Pons (tissue), 1 donor: ENCODE data around the gene MOB3B.
"Not testable (repeated sequence)": the region's sequence is repeated elsewhere in the genome, so short reads cannot be mapped to it uniquely, and the experiment has no call there.

Source experiments
- DNase-seq: peaks from one replicate; pipeline ENCODE4 v3.0.0-alpha.2; 2016; ENCODE audit warnings: low spot score

MOB3B gene

DNA sequence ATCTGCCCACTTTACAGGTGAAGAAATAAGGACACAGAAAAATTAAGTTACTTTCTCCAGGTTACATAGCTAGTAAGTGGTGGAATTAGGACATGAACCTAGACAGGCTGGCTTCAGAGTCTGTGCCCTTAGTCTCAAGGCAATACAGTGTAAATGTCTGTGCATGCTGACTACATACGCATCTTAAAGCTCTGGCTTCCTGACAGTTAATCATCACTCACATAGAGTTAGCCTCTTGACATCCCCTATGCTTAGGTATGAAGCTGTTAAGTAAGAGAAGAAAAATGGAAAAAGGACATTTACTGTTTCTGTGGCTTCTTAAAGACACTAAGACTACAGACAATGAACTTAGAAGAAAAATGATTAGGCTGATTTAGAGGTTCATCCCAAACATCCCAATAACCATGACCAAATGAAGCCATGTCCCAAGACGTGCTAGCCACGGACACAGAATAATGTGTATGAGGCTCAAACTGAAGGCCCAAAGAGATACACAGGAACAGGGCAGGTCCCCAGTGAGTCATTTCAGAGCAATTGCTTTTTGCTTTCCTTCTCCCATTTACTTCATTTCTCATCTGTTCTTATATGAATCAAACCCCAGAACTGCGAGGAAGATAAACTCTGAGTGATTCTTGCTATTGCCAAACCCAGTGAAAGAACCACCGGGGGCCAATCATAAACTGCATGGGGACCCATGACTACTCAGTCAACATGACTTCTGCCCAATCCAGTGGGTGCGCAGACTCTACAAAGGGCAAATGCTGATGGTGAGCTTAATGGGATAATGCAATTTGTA is 105.5 kb downstream of the MOB3B start:
- no peak for DNase-seq

DNA sequence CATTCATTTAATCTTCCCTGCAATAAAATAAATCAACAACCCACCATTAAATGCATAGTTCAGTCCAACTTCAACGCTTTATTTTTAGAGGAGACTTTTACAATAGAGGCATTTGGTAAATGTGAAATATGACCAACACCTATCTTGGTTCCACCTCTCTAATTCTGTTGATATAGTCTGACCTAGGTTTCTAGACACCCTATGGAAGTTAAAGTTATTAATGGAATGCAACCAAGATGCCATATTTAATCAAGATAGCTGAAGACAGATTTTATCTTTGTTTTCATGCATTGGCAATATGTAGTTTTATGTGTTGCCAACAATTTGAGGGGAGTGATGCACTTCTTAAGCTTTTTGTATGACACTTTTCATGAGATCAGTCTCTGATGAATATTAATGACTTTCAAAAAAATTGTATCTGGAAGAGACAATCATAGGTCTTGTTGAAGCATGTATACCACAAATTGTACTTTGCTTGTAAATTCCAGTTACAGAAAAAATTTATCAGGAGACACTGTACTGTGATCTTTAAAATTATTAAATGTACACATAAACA is 107.3 kb downstream of the MOB3B start:
- DNase-seq, result no peak

DNA sequence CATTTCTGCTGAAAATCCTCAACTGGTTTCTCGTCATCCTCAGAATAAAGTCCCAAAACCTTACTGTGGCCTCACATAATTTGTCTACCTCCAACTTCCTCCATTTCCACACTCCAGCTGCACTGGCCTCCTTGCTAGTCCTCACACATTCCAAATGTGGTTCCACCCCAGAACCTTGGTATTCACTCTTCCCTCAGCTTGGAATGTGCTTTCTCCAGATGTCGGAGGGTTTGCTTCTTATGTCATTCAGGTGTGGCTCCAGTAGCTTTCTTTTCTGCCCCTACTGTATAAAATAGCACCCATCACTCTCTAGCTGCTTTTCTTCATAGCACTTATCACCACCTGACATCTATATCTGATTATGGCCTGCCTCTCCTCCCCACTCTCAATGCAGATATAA is 108.0 kb downstream of the MOB3B start:
- no peak for DNase-seq

DNA sequence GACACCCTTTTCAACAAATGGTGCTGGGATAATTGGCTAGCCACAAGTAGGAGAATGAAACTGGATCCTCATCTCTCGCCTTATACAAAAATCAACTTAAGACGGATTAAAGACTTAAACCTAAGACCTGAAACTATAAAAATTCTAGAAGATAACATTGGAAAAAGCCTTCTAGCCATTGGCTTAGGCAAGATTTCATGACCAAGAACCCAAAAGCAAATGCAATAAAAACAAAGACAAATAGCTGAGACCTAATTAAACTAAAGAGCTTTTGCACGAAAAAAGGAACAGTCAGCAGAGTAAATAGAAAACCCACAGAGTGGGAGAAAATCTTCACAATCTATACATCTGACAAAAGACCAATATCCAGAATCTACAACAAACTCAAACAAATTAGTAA is 110.1 kb downstream of the MOB3B start:
- DNase-seq, result not testable (repeated sequence)

DNA sequence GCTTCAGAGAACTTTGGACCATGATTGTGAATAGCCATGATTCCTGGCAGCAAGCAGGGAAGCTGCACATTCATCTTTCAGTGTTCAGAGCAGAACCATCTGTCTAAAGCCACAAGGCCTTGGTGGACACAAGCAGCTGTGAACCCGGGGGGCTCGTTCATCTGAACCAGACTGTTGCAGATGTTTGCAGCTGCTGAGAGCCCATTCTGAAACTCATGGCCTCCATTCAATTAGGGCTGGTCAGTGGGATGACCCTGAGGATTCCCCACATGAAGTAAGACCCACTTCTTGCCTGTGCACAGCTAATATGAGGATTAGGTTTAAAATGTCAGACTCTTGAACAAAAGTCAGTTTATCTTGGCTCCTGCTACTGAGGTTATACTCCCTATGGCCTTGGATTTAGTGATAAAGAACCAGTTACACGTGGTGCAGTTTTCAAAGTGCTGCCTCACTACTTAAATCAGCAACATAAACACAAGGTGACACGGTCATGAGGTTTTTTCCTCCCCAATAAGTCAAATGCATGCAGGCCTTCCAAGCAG is 115.3 kb downstream of the MOB3B start:
- DNase-seq, result no peak

DNA sequence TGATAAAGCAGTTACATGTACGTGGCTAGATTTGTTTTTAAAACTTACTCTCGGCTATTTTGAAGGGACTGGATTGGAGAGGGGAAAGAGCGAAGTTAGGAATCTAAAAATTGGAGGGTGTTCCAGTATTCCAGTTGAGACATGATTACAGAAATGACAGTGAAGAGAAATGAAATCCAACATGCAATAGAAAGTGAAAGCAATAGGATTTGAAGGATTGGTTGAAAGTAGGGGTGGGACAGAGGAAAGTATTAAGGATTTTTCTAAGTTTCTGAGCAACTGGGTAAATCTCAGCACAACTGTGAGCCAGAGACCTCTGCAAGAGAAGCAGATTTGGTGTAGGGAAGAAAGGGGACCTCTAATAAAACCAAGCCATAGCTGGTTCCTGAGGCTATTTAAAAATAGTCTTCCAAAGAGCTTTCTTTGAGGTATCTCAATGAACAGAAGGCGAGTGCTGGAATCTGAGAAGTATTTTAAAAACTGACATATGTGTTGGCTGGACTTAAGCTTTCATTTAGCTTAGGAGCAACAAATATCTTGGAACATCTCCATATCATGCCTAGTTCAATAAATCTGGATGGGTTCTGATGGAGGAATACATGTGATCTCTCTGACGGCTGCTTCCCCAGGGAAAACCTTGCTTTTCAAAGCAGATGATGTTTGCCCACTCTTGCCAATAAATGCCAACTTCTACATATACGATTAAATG is 115.9 kb downstream of the MOB3B start:
- DNase-seq, result no peak

DNA sequence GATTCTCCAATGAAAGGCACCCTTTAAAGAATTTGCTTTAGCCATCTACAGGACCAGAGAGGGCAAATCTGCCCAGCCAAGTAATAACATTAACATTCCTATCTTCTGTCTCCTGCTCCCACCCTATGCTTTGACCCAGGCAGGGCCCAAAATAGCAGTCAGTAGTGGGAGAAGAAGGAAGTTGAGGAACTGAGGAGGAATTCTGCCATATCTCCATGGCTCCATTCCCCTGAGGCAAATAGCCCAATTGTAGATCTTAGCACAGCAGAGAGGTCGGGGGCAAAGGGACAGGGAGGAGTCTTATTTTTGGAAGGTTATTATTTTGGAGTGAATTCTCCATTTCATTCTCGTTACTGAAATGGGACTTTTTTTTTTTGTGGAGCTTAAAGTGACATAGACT is 116.7 kb downstream of the MOB3B start:
- no peak for DNase-seq

DNA sequence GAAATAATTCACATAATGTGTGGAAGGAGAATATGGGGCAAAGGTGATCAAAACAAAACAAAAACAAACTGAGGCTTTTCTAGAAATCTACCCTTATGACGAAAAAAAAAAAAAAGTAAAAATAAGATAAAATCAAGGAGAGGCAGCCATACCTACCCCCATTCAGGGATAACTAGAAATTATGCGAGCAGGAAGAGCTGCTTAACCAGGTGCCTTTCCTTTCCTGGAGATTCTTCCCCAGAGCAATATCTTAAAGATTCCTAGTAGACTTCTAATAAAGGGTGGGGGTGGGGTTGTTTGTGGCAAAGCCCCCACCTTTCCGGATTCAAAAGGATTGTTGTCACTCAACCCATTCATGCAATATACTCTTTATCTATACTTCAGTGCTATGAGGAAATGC is 117.5 kb downstream of the MOB3B start:
- no peak for DNase-seq

DNA sequence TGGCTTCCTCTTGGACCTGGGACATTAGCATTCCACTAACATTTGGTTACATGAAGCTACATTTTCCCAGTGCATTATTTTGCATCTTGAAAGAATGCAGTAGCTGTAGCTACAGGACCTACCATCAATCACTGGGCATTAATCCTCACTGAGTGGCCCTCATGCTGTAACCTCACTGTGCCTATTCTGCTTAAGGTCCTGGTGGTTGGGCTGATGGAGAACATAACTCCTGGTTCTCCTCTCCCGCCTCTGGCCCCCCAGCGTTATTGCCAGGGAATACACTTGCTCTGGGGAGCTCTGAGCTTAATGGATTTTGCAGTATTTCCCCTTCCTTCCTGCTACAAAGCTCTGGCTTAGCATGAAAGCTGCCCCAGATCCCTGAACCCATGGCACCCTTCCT is 121.1 kb downstream of the MOB3B start:
- no peak for DNase-seq

DNA sequence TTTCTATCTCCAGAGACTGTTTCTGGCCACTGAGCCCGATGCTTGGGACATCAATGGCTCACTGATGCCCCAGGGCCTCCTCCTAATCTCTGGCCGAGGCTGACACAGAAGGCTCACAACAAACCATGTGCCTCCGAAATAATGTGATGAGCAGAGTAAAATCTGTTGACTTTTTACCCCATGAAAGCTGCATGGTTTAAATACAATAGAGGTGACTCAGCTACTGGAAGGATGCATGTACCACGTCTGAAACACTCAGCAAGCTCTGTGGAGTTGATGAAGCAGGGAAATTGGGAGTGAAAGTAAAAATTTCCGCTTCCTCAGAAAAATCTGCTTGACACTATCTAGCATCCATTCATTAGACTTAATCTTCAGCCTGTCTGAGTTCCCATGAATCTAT is 121.6 kb downstream of the MOB3B start:
- no peak for DNase-seq

DNA sequence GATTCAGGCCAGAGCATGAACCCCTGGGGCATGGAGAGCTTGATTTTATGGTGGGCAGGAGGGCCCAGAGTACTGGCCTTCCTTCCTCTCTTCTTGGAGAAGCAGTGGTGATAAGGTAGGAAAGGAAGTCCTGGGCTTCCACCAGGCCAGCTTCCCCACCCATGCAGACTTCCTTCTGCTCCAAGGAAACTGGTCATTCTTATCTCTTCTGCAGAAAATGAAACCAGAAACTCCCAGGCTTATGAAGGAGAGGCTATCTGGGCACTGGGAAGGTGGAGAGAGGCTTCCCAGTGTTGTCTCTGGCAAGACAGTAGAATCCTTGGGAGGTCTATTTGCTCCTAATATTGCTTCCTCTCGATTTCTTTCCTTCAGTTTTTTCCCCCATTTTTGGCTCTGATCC is 122.1 kb downstream of the MOB3B start:
- DNase-seq, result no peak

DNA sequence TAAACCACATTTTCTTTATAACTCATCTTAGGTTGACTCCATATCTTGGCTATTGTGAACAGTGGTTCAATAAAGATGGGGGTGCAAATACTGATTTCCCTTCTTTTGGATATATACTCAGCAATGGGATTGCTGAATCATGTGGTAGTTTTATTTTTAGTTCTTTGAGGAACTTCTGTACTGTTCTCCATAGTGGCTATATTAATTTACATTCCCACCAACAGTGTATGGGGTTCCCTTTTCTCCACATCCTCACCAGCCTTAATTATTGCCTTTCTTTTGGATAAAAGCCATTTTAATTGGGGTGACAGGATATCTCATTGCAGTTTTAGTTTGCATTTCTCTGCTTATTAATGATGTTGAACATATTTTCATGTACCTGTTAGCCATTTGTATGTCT is 125.0 kb downstream of the MOB3B start:
- no peak for DNase-seq

DNA sequence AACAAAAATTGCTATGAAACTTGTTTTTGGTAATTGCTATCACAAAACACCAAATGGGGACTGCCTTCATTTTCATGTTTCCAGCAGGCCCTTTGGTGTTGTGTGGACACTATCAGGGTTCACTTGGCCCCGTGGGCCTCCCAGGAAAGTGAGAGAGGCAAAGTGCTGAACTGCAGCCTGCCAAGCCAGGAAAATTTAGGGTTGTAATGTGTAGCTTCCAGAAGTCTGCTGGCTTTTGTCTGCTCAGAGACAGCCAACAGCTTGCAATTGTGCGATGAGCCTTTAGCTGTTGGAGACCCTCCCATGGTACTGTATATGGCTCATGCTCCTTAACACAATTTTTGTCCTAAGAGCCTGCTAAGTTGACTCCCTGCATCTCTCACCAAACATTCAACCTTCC is 127.0 kb downstream of the MOB3B start:
- DNase-seq, result no peak

DNA sequence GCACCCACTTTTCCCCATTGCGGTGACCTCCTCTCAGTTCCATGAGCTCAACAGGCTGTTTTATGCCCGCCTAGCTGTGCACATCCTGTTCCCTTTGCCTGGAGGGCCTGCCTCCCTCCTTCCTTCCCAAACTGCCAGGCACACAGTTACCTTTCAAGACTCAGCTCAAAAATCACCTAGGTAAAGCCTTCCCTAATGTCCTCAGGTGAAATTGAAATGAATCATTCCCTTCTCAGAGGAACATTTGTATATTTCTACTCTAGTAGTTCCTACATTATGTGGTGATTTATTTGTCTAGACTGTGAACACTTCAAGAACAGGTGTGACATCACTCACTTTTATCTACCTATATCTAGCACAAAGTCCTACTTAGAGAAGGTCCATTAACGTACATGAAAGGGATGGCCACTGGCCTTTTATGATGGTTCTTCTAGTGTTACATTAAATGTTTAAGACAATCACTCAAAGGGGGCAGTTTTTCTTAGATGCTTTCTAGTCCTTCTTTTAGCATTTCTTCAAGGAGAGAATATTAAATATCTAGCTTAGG is 129.2 kb downstream of the MOB3B start:
- no peak for DNase-seq

DNA sequence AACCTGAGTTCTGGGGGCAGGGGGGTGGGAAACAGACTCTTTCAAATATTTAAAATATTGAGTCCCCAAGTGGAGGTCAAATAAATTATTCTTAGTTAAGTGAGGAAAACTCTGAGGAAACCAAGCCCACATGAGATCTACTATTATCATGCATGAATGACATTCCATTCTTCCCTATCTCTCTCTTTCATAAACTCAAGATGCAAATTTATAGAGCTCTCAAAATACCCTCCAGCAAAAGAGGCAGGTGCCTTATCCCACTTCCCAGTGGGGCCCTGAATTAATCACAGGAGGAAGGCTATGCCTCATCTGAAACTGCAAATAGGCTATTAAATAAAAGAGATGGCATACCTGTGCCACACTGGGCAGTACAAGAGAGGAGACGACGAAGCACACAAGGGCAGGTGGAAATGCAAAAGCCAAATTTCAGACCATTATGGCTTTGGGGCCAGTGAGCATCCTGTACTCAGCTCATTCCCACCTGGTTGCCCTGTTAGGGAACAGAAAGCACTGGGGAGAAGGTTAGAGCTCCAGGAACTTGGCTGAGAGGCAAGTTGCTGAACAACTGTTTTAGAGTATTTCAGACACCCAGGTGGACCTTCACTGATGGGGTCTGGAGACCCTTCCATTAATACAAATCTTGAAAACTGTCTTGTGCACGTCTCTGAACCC is 130.5 kb downstream of the MOB3B start:
- no peak for DNase-seq

DNA sequence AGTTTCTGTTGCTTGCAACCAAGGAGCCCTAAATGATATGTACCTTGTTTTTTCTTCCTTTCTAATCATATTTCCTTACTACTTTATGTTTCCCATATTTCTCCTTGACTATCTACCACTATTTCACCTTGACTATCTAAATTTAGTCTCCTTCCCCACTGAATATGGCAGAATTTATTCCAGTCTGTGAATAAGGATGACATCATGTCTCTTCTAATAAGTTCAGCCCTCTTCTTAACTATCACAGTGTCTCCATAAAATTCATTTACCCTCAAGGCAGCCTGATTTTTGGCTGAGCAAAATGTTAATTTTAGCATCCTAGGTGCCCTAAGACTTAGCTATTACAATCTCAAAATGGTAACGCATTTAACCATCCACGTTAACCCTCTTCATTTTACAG is 133.1 kb downstream of the MOB3B start:
- DNase-seq, result no peak

DNA sequence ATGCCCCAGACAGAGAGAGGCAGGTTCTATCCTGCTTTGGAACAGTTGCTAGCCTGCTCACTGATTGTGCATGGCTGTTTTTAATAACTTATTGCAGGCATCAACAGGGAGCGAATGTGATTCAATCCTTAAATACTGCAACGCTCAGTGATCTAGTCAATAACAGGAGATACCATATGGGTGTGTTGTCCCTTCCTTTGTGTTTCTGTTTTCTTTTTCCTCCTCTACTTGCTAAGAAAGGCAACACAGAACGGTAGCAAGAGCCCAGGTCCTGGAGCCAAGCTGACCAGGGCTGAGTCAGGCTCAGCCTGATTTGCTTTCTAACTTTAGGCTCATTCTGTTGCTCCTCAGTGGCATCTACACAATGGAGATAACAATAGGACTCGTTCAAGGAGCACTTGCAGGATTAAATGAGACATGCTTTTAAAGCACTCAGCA is 134.1 kb downstream of the MOB3B start:
- peak; percentile 88 for DNase-seq

DNA sequence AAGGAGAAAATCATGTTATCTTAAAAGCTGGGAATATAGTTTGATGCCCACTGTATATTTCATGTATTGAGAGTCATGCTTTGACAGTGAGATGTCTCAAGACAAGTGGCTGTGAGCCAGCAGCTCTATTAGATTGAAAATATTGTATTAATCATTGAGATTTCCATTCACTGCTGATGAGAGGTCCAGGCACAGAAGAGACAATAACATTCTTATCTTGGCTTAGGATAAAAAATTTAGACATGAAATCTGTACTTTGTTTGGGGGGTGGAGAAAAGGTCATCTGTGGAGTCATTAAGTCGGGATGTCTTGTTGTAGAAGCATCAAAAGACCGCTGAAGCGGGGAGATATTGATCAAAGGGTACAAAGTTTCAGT is 134.8 kb downstream of the MOB3B start:
- DNase-seq, result no peak

DNA sequence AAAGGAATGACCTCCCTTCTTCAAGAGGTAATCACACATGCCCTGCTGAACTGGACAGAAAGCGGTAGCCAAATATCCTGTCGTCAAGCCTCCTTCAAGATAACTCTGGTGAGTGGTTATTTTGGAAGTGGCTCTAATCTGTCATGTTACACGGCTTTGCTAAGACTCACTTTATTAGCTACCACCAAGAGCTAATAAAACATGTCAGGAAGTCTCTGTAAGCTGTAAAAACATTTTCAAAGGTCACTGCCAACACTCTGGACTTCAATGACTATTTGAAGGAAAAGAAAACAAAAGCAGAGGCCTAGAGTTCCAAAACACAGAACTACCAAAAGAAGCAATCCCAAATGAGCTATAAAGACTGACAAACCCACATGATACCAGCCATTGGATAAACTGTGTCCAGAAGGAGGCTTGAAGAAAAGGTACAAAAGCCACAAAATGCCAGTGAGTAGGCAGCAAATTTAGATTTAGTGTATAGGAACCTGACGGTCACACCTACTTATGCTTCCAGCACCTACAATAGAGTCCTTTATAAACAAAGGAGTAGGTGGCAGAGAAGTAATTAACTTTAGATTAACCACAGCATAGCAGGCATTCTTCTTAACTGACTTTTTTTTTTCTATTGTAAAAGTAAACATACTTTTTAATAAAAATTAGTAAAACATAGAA is 135.3 kb downstream of the MOB3B start:
- peak; percentile 68 for DNase-seq

DNA sequence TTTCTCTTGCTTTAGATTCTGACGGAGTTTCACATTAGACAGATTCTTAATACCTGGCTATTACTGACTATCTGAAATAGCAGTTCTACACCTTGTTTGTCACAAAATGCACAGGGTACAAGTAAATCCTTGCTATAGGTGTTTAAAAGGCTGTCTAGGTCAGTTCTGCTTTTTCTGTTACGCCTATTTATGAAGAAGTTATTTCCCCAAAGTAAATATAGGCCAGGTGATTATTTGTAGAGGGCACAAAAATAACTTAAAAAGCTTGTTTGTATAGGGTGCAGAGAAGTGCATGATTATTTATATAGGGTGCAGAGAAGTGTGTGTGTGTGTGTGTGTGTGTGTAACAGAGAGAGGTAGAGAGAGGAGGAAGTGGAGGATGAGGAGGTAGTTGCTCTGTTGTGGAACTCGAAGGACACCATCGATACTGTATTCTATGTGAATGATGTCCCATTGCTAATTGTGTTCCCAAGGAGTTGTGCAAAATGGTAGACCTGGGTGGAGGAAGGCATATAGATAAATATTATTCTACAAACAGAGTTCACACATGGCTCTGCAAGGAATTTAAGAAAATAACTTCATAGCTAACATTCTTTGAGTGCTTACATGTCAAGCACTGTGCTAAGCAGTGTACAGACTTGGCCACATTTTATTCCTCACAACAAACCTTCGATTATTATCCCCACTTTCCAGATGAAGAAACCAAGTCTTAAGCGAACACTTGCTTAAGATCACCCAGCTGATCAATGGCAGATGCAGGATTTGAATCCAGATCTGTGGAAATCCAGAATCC is 136.4 kb downstream of the MOB3B start:
- DNase-seq, result no peak

DNA sequence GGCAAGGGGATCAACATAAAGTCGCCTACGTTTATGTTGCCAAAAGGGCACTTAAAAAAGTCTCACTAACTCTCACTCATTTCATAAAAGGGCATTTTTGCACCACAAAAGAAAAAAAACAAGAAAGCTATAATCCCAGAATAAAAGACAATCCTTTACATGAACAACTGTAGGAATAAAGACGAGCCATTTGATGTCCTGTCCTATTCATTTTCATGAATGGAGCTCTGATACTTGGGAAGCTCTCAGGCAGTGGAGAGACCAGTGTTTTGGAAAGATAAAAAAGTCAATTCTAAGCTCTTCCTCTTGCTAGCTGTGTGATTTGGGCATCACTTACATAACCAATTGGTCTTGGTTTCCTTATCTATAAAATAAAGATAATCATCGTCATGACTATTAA is 137.2 kb downstream of the MOB3B start:
- peak; percentile 66 for DNase-seq
